IPS-20b (cell line): ENCODE data around the gene VPS52.
"Not testable (repeated sequence)": the region's sequence is repeated elsewhere in the genome, so short reads cannot be mapped to it uniquely, and the experiment has no call there.

ENCODE experiments used
- H3K27ac ChIP-seq: one replicate; pipeline ENCODE4 v1.5.1; 2013; ENCODE audit warnings: low read length
- H3K27me3 ChIP-seq: 2 replicates; pipeline ENCODE4 v1.6.1; 2013; ENCODE audit warnings: mild to moderate bottlenecking, low read length, inconsistent platforms; ENCODE audit not compliant: insufficient read depth
- H3K36me3 ChIP-seq: 2 replicates; pipeline ENCODE4 v1.6.1; 2013; ENCODE audit warnings: low read depth, mild to moderate bottlenecking, inconsistent platforms, low read length, moderate library complexity; ENCODE audit not compliant: insufficient read depth
- H3K4me1 ChIP-seq: 2 replicates; pipeline ENCODE4 v1.6.1; 2013; ENCODE audit warnings: mild to moderate bottlenecking, control low read depth, inconsistent platforms, low read length, moderate library complexity; ENCODE audit not compliant: insufficient read depth
- H3K4me3 ChIP-seq: 2 replicates; pipeline ENCODE4 v1.5.1; 2013; ENCODE audit warnings: mild to moderate bottlenecking, low read length, inconsistent platforms
- H3K9ac ChIP-seq: 2 replicates; pipeline ENCODE4 v1.6.1; 2013; ENCODE audit warnings: low read depth, mild to moderate bottlenecking, inconsistent platforms, low read length, moderate library complexity
- H3K9me3 ChIP-seq: 2 replicates; pipeline ENCODE4 v1.6.1; 2013; ENCODE audit warnings: mild to moderate bottlenecking, low read depth, low read length, inconsistent platforms; ENCODE audit not compliant: insufficient read depth

The VPS52 gene

DNA sequence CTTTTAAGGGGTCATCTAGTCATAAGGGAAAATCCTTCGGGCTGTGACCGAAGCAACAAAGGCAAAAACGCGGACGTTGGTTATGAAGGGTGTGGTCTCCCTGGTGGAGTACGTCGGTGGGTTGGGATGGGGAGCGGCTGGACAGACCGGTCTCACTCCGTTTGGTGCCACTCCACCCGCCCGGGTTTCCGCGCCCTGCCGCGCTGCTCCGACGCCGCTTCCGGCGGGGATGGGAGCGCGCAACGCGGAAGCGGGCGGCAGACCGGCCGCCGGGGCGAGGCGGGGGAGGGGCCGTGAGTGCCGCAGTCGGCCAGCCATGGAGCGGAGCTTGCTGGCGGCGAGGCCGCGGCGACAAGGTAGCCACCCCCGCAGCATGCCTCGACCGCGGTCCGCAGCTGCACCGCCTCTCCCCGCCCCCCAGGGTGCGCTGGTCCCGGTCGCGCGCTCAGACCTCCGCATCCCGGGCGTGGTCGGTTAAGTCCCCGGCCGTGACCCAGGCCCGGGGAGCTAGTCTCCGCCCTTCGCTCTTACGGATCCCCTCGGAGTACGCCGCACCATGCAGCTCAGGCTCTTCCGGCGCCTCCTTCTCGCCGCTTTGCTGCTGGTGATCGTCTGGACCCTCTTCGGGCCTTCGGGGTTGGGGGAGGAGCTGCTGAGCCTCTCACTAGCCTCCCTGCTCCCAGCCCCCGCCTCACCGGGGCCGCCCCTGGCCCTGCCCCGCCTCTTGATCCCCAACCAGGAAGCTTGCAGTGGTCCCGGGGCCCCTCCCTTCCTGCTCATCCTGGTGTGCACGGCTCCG lies 5.4 kb upstream of the VPS52 start, which contains the start of gene B3GALT4:
Gene B3GALT4 (plus strand): TSS at position 260 of the 799 bp plus-strand sequence. CDS start 297 bp downstream, at position 557.
- Histone ChIP-seq H3K9ac (peak within 1 kb of the TSS; percentile 98), H3K27me3 (no peaks in the 10 kb centered on the region), H3K36me3 (peaks cover 82% of the 10 kb centered on the region), H3K9me3 (no peaks in the 10 kb centered on the region), H3K4me3 (peak within 1 kb of the TSS; percentile 94), H3K27ac (peak within 1 kb of the TSS; percentile 66), H3K4me1 (peaks cover 13% of the 10 kb centered on the region)

DNA sequence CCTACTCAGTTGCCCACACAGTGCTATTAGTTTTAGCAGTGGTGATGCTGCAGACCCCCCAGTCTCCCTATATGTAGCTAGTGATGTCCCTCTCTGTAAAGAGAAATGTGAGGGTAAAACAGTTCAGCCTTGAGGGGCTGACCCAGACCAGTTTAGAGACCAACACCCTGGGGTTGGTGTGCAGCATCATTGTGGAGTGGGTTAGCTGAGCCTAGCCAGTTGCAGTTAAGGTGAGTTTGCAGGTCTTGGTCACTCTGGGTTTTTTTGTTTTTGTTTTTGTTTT lies 4.8 kb upstream of the VPS52 start:
- Histone ChIP-seq H3K27me3 (no peaks in the 10 kb centered on the region), H3K9me3 (no peaks in the 10 kb centered on the region), H3K4me1 (peaks cover 13% of the 10 kb centered on the region), H3K27ac (peak overlapping the region; percentile 50), H3K9ac (peak overlapping the region; percentile 98; the same call in 1 of the 2 replicates), H3K36me3 (peaks cover 79% of the 10 kb centered on the region), H3K4me3 (peak overlapping the region; percentile 94)

DNA sequence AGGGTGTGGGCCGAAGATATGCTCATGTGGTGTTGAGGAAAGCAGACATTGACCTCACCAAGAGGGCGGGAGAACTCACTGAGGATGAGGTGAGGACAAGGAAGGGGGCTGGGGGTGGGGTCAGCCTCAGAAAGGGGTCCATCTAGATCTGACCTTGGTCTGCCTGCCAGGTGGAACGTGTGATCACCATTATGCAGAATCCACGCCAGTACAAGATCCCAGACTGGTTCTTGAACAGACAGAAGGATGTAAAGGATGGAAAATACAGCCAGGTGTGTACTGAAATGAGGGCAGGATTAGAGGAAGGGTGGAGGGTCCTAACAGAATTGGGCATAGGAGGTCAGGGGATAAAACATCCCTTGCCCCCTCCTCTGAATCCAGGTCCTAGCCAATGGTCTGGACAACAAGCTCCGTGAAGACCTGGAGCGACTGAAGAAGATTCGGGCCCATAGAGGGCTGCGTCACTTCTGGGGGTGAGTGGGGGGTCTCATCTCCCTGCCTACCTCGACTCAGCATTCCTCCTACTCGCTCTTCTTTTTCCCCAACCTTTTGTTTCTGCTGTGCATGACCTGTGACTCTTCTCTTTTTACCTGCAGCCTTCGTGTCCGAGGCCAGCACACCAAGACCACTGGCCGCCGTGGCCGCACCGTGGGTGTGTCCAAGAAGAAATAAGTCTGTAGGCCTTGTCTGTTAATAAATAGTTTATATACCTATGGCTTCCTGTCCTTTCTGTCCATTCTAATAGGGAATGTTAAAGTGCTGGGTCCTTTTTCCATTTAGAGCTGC lies 4.3 kb upstream of the VPS52 start:
- Histone ChIP-seq H3K4me3 (peak overlapping the region; percentile 94), H3K4me1 (peaks cover 13% of the 10 kb centered on the region), H3K36me3 (peaks cover 74% of the 10 kb centered on the region), H3K27ac (peak overlapping the region; percentile 50), H3K9ac (peak overlapping the region; percentile 98; the same call in 1 of the 2 replicates)
- not testable (repeated sequence) for H3K9me3 ChIP-seq, H3K27me3 ChIP-seq

DNA sequence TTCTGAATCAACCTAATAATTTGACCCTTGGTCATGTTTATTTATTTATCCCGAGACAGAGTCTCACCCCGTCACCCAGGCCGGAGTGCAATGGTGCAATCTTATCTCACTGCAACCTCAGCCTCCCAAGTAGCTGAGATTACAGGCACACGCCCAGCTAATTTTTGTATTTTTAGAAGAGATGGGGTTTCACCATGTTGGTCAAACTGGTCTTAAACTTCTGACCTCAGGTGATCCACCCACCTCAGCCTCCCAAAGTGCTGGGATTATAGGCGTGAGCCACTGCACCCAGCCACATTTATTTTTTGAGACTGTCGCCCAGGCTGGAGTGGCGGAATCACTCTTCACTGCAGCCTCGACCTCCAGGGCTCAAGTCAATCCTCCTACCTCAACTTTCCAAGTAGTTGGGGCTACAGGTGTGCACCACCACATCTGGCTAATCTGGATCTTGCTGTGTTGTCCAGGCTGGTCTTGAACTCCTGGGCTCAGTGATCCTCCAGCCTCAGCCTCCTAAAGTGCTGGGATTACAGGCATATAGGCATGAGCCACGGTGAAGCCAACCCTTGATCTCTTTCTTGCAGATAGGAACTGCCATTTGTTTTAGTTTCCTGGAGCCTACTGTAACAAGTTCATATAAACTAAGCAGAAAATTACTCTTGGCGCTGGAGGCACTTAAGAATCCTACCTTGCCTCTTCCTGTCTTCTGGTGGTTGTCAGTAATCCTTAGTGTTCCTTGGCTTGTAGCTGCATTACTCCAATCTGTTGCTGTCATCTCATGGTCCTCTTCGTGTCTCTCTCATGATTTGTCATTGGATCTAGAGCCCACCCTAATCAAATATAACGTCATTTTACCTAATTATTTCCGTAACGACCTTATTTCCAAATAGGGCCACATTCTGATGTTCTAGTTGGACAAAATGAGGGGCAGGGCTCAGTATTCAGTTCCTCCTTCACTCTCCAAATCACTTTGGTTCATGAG lies 2.5 kb upstream of the VPS52 start:
- peak overlapping the region; percentile 98 for H3K9ac ChIP-seq
- H3K4me1 ChIP-seq = peaks cover 13% of the 10 kb centered on the region
- peaks cover 63% of the 10 kb centered on the region for H3K36me3 ChIP-seq
- no peak overlapping the region for H3K27ac ChIP-seq
- no peaks in the 10 kb centered on the region for H3K9me3 ChIP-seq
- no peaks in the 10 kb centered on the region for H3K27me3 ChIP-seq
- H3K4me3 ChIP-seq = peak overlapping the region; percentile 94

DNA sequence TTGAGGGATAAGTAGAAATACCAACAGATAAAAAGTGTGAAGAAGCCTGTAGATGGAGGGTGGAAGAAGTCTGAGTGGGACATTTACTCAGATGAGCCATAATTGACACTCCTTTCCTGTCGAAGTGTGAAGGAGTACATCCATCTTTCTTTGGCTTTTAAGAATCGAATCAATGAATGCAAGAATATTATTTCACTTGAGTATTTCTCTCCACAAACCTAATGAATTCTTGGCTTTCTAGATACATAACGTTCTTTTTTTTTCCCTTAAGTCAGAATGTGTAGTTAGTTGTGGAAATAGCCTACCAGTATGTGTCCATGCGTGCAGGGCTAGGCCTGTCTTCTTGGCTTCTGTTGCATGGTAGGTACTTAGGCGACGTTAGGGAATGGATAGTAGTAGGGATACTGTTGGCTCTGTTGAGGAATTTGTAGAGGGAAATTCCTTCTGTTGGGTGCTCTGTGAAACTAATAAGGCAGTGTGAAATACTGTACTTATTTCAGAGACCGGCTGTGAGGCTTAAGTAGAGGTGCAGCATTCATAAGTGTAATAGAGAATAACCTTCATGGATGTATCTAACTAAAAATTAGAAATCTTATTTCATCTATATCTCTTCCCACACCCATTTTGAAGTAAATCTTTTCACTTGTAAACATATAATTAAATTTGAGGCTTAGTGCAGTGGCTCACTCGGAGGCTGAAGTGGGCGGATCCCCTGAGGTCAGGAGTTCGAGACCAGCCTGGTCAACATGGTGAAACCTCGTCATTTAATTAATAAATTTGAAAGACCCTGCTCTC lies 1.6 kb upstream of the VPS52 start:
- H3K4me3 ChIP-seq = peak overlapping the region; percentile 94
- H3K27ac ChIP-seq = no peak overlapping the region
- H3K4me1 ChIP-seq = peaks cover 13% of the 10 kb centered on the region
- H3K9me3 ChIP-seq = no peaks in the 10 kb centered on the region
- H3K36me3 ChIP-seq = peaks cover 63% of the 10 kb centered on the region
- H3K9ac ChIP-seq = peak overlapping the region; percentile 98
- H3K27me3 ChIP-seq = no peaks in the 10 kb centered on the region

DNA sequence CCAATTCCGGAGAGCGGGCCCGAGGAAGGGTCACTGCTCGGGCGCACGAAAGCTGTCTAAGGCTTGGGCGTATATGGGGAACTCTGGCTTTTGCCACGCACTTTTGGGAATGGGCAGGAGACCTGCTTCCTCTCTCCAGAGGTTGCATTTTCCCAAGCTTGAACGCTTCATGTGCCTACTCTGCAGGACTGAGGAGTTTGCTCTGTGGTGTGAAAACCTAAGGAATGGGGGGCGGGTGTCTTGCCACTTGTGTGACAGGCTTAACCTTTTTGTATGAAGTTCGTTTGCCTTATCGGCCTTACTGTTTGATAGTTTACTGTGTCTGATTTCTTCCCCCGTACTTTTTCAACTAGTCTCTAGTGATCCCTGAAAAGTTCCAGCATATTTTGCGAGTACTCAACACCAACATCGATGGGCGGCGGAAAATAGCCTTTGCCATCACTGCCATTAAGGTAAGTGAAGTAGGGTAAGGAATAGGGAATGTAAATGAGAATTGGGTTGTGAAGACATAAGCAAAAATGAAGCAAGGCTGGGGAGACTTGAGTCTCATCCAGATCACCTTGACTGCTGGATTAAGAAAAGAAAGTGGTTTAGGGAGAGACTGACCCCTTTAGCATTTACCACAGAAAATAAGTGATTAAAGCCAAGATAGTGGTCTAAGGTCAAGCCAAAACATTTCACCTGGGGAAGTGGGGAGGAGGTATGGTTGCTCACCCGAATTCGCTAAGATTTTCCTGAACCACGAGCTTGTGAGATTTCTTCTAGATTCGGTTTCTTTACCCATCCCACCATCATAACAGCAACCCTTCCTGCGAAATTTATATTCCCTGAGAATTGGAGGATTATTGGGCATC lies 826 bp upstream of the VPS52 start:
- H3K9ac ChIP-seq = peak overlapping the region; percentile 98
- H3K9me3 ChIP-seq = no peaks in the 10 kb centered on the region
- peaks cover 69% of the 10 kb centered on the region for H3K36me3 ChIP-seq
- peak overlapping the region; percentile 94 for H3K4me3 ChIP-seq
- H3K27me3 ChIP-seq = no peaks in the 10 kb centered on the region
- H3K27ac ChIP-seq = peak overlapping the region; percentile 98
- peaks cover 13% of the 10 kb centered on the region for H3K4me1 ChIP-seq

DNA sequence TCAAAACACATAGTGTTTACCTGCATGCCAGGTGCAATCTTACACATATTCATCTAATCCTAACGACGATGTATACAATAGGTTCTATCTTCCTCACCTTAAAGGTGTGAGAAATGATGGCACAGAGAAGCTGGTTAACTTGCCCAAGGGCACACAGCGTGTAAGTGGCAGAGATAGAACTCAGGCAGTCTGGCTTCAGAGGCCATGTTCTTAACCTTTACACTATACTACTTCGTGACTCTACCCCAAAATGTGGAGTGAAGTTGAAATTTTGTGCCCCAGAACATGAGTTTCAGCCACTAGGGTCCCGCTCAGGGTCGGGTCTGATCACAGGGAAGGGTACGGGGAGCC lies 584 bp downstream of the VPS52 start:
- Histone ChIP-seq H3K27ac (peak overlapping the region; percentile 98), H3K9ac (peak overlapping the region; percentile 98), H3K36me3 (peaks cover 76% of the 10 kb centered on the region)

DNA sequence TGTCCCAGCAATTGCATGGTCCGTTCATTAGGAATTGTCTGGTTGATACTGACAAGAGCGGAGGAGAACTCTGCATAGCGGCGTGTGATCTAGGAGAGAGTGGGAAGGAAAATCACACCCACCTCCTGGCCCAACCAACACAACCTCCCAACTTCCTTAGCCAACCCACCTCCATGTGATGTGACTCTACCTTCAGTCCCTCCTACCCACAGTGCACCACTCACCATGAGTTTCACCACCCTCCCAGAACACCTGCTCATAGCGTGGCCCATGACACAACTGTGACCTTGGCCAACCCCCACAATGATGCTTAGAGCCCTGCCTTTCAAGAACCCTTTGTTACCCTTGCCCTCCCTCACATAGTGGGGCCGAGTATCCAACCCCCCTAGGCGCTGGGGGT lies 7.7 kb downstream of the VPS52 start:
- Histone ChIP-seq H3K9ac (no peak overlapping the region), H3K27me3 (no peaks in the 10 kb centered on the region)

More for the DNA sequence above, 584 bp downstream of the VPS52 start:
- H3K9me3 ChIP-seq = no peaks in the 10 kb centered on the region
- H3K4me3 ChIP-seq = peak overlapping the region; percentile 94
- no peaks in the 10 kb centered on the region for H3K27me3 ChIP-seq
- H3K4me1 ChIP-seq = peaks cover 10% of the 10 kb centered on the region

DNA sequence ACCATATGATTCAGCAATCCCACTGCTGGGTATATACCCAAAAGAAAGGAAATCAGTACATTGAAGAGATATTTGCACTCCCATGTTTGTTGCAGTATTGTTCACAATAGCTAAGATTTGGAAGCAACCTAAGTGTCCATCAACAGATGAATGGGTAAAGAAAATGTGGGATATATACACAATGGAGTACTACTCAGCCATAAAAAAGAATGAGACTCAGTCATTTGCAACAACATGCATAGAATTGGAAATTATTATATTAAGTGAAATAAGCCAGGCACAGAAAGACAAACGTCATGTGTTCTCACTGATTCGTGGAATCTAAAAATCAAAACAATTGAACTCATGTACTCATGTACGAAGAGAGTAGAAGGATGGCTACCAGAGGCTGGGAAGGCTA lies 9.2 kb downstream of the VPS52 start:
- H3K4me1 ChIP-seq, H3K9me3 ChIP-seq, H3K27me3 ChIP-seq, H3K4me3 ChIP-seq, H3K9ac ChIP-seq, H3K27ac ChIP-seq: not testable (repeated sequence)
- peaks cover 61% of the 10 kb centered on the region for H3K36me3 ChIP-seq

More for the DNA sequence above, 7.7 kb downstream of the VPS52 start:
- peaks cover 74% of the 10 kb centered on the region for H3K36me3 ChIP-seq
- no peak overlapping the region for H3K4me3 ChIP-seq
- no peaks in the 10 kb centered on the region for H3K9me3 ChIP-seq
- no peak overlapping the region for H3K27ac ChIP-seq
- H3K4me1 ChIP-seq = no peaks in the 10 kb centered on the region

DNA sequence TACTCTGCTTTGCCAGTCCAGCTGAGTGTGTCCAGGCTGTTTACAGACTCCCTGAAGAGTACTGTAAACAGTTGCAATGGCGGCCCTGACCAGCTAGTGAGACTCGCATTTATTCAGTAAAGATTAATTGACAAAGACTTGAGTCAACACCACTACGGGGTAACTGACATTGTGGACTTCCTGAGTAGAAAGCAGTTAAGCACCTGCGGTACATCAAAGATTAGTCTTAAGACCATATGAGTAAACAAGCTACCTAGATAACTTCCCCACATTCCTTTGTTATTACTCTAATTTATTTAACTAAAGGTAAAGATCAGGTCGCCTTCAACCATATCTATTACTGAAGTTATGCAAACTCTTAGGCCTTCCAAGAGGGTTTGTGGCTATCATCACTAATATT lies 12.6 kb downstream of the VPS52 start:
- no peak overlapping the region for H3K4me3 ChIP-seq
- no peak overlapping the region for H3K27ac ChIP-seq
- H3K9ac ChIP-seq = no peak overlapping the region
- H3K27me3 ChIP-seq = no peaks in the 10 kb centered on the region
- peaks cover 33% of the 10 kb centered on the region for H3K36me3 ChIP-seq
- no peaks in the 10 kb centered on the region for H3K4me1 ChIP-seq
- H3K9me3 ChIP-seq = no peaks in the 10 kb centered on the region
